ENCODE results near the gene ENOX1.

GRCh38 chr13:43307221-43307920 is 479.4 kb downstream of the ENOX1 start:
- no peak for TF ChIP-seq EZH2 (IDR thresholded peaks at IDR 0.05)
- no peak for TF ChIP-seq POLR2AphosphoS5 (IDR thresholded peaks at IDR 0.05; ENCODE audit: borderline replicate concordance, low read depth, low read length)
- TF ChIP-seq FOXP2 (optimal IDR thresholded peaks at IDR 0.05; ENCODE audit: control extremely low read depth, extremely low read length, insufficient read depth) = no peak

Measured in SK-N-MC (cell line).